Eye (tissue), 1 donor: ENCODE data around the gene GLB1L.
"Not testable (repeated sequence)": the region's sequence is repeated elsewhere in the genome, so short reads cannot be mapped to it uniquely, and the experiment has no call there.

ENCODE experiments used
- DNase-seq: peaks from one replicate; pipeline ENCODE4 v3.0.0-alpha.2; 2015

The GLB1L gene

GRCh38 chr2:219204425-219205164 is 40.6 kb downstream of the GLB1L start:
- no peak for DNase-seq

- not testable (repeated sequence) for DNase-seq
Measured at GRCh38 chr2:219201331-219201730, 43.9 kb downstream of the GLB1L start.

DNA sequence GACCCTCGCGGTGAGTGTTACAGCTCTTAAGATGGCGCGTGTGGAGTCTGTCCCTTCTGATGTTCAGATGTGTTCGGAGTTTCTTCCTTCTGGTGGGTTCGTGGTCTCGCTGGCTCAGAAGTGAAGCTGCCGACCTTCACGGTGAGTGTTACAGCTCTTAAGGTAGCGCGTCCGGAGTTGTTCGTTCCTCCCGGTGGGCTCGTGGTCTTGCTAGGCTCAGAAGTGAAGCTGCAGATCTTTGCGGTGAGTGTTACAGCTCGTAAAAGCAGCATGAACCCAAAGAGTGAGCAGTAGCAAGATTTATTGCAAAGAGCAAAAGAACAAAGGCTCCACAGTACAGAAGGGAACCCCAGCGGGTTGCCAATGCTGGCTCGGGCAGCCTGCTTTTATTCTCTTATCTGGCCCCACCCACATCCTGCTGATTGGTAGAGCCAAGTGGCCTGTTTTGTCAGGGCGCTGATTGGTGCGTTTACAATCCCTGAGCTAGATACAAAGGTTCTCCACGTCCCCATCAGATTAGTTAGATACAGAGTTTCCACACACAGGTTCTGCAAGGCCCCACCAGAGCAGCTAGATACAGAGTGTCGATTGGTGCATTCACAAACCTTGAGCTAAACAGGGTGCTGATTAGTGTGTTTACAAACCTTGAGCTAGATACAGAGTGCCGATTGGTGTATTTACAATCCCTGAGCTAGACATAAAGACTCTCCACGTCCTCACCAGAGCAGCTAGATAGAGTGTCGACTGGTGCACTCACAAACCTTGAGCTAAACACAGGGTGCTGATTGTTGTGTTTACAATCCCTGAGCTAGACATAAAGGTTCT is 44.5 kb downstream of the GLB1L start:
- DNase-seq = not testable (repeated sequence)

- DNase-seq = no peak
Measured at GRCh38 chr2:219199470-219200211, 45.6 kb downstream of the GLB1L start.

- DNase-seq = no peak
Measured at GRCh38 chr2:219198974-219199373, 46.3 kb downstream of the GLB1L start.

DNA sequence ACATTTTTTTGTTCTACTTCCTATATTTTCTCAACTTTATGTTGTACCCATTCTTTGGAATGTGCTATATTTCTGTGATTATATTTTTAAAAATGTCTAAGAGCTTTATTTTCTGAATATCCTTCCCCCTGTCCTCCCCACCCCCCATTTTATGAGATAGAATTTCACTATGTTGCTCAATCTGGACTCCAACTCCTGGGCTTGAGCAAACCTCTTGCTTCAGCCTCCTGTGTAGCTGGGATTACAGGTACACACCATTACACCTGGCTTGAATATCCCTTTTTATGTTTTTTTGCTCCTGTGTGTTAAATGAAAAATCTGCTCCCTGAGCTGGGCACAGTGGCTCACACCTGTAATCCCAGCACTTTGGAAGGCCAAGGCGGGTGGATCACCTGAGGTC is 47.9 kb downstream of the GLB1L start:
- no peak for DNase-seq

DNA sequence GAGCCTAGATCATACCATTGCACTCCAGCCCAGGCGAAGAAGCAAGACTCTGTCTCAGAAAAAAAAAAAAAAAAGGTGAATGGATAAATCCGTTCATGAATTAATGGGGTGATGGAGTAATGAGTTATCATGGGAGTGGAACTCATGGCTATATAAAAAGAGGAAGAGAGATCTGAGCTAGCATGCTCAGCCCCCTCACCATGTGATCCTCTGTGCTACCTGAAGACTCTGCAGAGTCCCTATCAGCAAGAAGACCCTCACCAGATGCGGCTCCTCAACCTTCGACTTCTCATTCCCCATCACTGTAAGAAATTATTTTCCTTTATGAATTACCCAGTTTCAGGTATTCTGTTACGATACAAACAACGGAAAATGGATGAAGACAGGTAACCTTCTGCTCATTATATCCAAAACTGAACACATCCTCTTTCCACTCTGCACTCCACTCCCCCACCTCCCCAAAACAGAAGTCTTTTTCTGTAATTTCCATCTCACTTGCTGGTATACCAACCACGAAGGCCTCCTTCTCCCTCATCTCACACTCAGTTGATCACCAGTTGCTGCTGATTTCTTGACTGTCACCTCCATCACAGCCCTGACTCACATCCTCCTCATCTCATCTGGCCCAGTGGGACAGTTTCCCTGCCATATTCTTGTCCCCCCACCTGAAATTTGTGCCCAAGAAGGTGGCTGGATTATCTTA is 58.3 kb downstream of the GLB1L start:
- DNase-seq = no peak
